Endothelial cell of umbilical vein (primary cell): Measurements from ENCODE around the gene RNF146.
"Not testable (repeated sequence)": the region's sequence is repeated elsewhere in the genome, so short reads cannot be mapped to it uniquely, and the experiment has no call there.

ENCODE experiments used
- CTCF ChIP-seq, 2 donors: IDR thresholded peaks; 1 replicate in 1 of 2; 2 replicates in 1 of 2; pipeline ENCODE4 v1.5.1; 2011; ENCODE audit warnings: low read length in 2 of 2, mild to moderate bottlenecking in 2 of 2, moderate library complexity in 2 of 2, control low read depth in 1 of 2, inconsistent platforms in 1 of 2, low read depth in 1 of 2; ENCODE audit not compliant: insufficient read depth in 1 of 2; ENCODE audit errors: extremely low read depth in 1 of 2
- POLR2A ChIP-seq: IDR thresholded peaks from 2 replicates; pipeline ENCODE4 v1.6.1; 2012; ENCODE audit warnings: low read depth, mild to moderate bottlenecking, control low read depth, low read length
- POLR2AphosphoS5 ChIP-seq: IDR thresholded peaks from 2 replicates; pipeline ENCODE4 v1.6.1; 2012; ENCODE audit warnings: low read depth, mild to moderate bottlenecking, control low read depth, low read length, moderate library complexity; ENCODE audit not compliant: insufficient read depth

DNA sequence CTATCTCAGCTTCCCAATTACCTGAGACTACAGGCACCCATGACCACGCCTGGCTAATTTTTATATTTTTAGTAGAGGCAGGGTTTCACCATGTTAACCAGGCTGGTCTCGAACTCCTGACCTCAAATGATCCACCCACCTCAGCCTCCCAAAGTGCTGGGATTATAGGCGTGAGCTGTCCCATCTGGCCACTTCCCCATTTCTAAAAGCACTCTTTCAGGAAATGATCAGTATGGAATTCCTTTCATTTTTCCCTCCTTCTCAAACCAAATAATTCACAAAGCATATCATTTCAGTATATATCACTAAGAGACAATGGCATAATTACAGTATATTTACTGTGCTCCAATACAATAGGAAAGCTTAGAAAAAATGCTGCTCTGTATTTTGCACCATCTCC, 64.6 kb downstream of the RNF146 start:
- not testable (repeated sequence) for TF ChIP-seq CTCF (IDR thresholded peaks at IDR 0.05; ENCODE audit: extremely low read depth in 1 of 2, insufficient read depth in 1 of 2, low read depth in 1 of 2, low read length in 2 of 2); POLR2AphosphoS5; POLR2A
